ENCODE data around the gene ARHGAP23.

The ARHGAP23 gene

DNA sequence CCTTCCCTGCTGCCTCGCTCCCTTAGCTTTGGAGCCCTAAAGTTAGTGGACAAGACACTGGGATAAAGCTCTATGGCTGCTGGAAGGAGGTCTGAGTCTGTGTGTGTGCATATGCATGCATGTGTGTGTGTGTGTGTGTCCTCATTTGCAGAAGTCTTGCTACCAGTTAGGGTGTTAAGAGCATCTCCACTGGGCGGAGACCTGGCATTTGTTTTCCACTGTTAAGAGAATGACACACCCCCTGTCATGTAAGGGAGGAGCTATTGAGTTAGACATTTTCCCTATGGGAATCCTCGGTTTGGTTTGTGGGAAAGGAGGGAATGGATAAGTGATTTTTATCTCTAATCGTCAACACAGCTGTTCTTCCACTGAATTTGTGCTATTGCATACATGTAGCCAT, 24.8 kb upstream of the ARHGAP23 start:
- Histone ChIP-seq H3K79me2 (ENCODE audit: insufficient read depth, low read length) (no peaks in the 10 kb centered on the region), H3K4me1 (ENCODE audit: insufficient read depth, low read length) (no peaks in the 10 kb centered on the region), H2AFZ (ENCODE audit: low read depth, low read length) (no peak overlapping the region), H3K9ac (ENCODE audit: low read depth, low read length) (no peak overlapping the region), H4K20me1 (ENCODE audit: insufficient read depth, low read length) (no peaks in the 10 kb centered on the region; the same call in 1 of the 2 replicates), H3K4me3 (ENCODE audit: low read depth in 1 of 2, low read length in 2 of 2) (no peak overlapping the region), H3K27me3 (ENCODE audit: insufficient read depth, low read length, poor library complexity) (no peaks in the 10 kb centered on the region), H3K9me3 (ENCODE audit: insufficient read depth, low read length, severe bottlenecking) (no peaks in the 10 kb centered on the region), H3K36me3 (ENCODE audit: insufficient read depth, low read length) (peaks cover 44% of the 10 kb centered on the region), H3K27ac (ENCODE audit: low read length) (no peak overlapping the region), H3K4me2 (ENCODE audit: insufficient read depth, low read length) (no peak overlapping the region)
- DNase-seq, result no peak
- ATAC-seq (ENCODE audit: insufficient read depth, low read depth), result no peak
- TF ChIP-seq, protein P1, sequence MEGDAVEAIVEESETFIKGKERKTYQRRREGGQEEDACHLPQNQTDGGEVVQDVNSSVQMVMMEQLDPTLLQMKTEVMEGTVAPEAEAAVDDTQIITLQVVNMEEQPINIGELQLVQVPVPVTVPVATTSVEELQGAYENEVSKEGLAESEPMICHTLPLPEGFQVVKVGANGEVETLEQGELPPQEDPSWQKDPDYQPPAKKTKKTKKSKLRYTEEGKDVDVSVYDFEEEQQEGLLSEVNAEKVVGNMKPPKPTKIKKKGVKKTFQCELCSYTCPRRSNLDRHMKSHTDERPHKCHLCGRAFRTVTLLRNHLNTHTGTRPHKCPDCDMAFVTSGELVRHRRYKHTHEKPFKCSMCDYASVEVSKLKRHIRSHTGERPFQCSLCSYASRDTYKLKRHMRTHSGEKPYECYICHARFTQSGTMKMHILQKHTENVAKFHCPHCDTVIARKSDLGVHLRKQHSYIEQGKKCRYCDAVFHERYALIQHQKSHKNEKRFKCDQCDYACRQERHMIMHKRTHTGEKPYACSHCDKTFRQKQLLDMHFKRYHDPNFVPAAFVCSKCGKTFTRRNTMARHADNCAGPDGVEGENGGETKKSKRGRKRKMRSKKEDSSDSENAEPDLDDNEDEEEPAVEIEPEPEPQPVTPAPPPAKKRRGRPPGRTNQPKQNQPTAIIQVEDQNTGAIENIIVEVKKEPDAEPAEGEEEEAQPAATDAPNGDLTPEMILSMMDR (IDR thresholded peaks at IDR 0.05; ENCODE audit: borderline replicate concordance, extremely low read depth, low read length, poor library complexity, severe bottlenecking), result no peak
- TF ChIP-seq EZH2 (IDR thresholded peaks at IDR 0.05; ENCODE audit: borderline replicate concordance, low read depth, low read length, severe bottlenecking), result no peak

DNA sequence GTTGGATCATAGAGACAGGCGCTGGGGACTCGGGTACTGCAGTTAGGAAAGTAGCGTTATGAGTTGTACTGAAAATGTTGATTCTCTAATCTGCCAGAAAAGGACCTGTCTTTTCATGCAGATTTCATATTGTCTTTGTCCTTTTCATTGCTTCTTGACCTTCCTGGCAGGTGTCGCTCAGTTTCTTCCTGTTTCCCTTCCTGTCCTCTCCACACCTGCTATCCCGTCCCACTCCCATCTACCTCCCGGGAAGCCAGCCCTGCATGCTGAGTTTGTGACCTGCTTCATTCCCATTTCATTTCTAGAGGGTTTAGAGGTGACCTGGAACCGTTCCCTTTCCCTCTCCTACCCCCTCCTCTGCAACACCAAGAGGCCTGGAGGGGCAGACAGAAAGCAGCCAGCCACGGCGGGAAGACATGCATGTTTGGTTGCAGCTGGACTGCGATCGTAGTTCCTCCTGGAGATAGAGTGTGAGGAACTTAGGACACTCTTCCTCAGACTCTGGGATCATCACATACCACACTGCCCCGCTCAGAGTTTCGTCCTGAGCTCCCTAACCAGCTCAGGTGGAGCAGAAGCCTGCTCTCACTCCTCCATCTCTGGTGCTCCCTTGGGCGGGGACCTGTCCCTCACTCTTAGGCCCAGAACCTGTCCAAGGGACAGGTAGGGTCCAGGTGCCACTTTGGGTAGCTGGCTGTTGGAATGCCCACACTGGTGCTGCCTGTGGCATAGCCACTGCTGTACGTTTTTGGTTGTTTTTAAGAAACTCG, 23.9 kb upstream of the ARHGAP23 start:
- no peak overlapping the region for H3K4me3 ChIP-seq (ENCODE audit: low read depth in 1 of 2, low read length in 2 of 2)
- H3K4me2 ChIP-seq (ENCODE audit: insufficient read depth, low read length), result no peak overlapping the region
- TF ChIP-seq EZH2 (IDR thresholded peaks at IDR 0.05; ENCODE audit: borderline replicate concordance, low read depth, low read length, severe bottlenecking), result no peak
- TF ChIP-seq, protein P1 (IDR thresholded peaks at IDR 0.05; ENCODE audit: borderline replicate concordance, extremely low read depth, low read length, poor library complexity, severe bottlenecking), result no peak
- no peak overlapping the region for H2AFZ ChIP-seq (ENCODE audit: low read depth, low read length)
- H3K27ac ChIP-seq (ENCODE audit: low read length), result no peak overlapping the region
- no peak for ATAC-seq (ENCODE audit: insufficient read depth, low read depth)
- H3K79me2 ChIP-seq (ENCODE audit: insufficient read depth, low read length), result no peaks in the 10 kb centered on the region
- H3K27me3 ChIP-seq (ENCODE audit: insufficient read depth, low read length, poor library complexity), result no peaks in the 10 kb centered on the region
- H3K36me3 ChIP-seq (ENCODE audit: insufficient read depth, low read length), result peaks cover 37% of the 10 kb centered on the region
- DNase-seq, result no peak
- H3K9ac ChIP-seq (ENCODE audit: low read depth, low read length), result no peak overlapping the region
- no peaks in the 10 kb centered on the region; the same call in 1 of the 2 replicates for H4K20me1 ChIP-seq (ENCODE audit: insufficient read depth, low read length)
- H3K9me3 ChIP-seq (ENCODE audit: insufficient read depth, low read length, severe bottlenecking), result no peaks in the 10 kb centered on the region
- no peaks in the 10 kb centered on the region for H3K4me1 ChIP-seq (ENCODE audit: insufficient read depth, low read length)

DNA sequence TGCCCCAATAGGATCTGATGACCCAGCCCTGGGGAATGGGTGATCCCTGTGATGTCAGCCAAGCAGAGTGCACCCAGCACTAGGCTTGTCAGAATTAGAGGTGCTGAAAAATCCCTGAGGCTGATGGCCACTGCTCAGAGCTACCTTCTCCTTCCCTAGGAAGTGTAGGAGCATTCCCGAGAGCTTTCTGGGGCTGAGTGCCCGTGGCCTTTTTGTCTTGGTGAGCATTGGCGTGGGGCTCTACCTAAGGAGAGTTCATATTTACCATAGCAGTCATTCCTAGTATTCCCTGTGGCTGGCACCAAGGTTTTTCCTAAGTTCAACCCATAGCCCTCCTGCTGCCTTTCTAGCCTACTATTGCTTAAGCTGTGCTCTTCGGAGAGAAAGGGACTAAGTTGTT, 22.6 kb upstream of the ARHGAP23 start:
- Histone ChIP-seq H2AFZ (ENCODE audit: low read depth, low read length) (no peak overlapping the region), H3K9me3 (ENCODE audit: insufficient read depth, low read length, severe bottlenecking) (no peaks in the 10 kb centered on the region), H3K36me3 (ENCODE audit: insufficient read depth, low read length) (peaks cover 24% of the 10 kb centered on the region), H4K20me1 (ENCODE audit: insufficient read depth, low read length) (no peaks in the 10 kb centered on the region; the same call in 1 of the 2 replicates), H3K4me3 (ENCODE audit: low read depth in 1 of 2, low read length in 2 of 2) (no peak overlapping the region), H3K9ac (ENCODE audit: low read depth, low read length) (no peak overlapping the region), H3K27ac (ENCODE audit: low read length) (no peak overlapping the region), H3K4me1 (ENCODE audit: insufficient read depth, low read length) (no peaks in the 10 kb centered on the region), H3K79me2 (ENCODE audit: insufficient read depth, low read length) (no peaks in the 10 kb centered on the region), H3K27me3 (ENCODE audit: insufficient read depth, low read length, poor library complexity) (no peaks in the 10 kb centered on the region), H3K4me2 (ENCODE audit: insufficient read depth, low read length) (no peak overlapping the region)
- ATAC-seq (ENCODE audit: insufficient read depth, low read depth), result no peak
- no peak for DNase-seq
- no peak for TF ChIP-seq EZH2 (IDR thresholded peaks at IDR 0.05; ENCODE audit: borderline replicate concordance, low read depth, low read length, severe bottlenecking)
- TF ChIP-seq, protein P1 (IDR thresholded peaks at IDR 0.05; ENCODE audit: borderline replicate concordance, extremely low read depth, low read length, poor library complexity, severe bottlenecking), result no peak

Data from DND-41 (cell line).